Right atrium auricular region (tissue), 2 donors: ENCODE results near the gene SMIM41. TPM values are rescaled to one million over a fixed set of nuclear protein-coding genes. Genes with fewer than 3 reads are reported as not detected.

Experiments used
- DNase-seq: peaks from one replicate; pipeline ENCODE4 v3.0.0-alpha.2; 2019; ENCODE audit warnings: low spot score
- H3K27ac ChIP-seq, 2 donors: fragments of 200-600 bp; sonication (generic); 1 replicate in 1 of 2; 2 replicates in 1 of 2; pipeline ENCODE4 v1.5.1; 2016 to 2019
- H3K27me3 ChIP-seq, 2 donors: fragments of 200-600 bp; sonication (generic); one replicate each; pipeline versions ENCODE4 v1.5.1 to v1.6.0; 2017 to 2019
- H3K36me3 ChIP-seq: fragments of 200-600 bp; sonication (generic); one replicate; pipeline ENCODE4 v1.5.1; 2016
- H3K4me1 ChIP-seq, 2 donors: fragments of 200-600 bp; sonication (generic); one replicate each; pipeline versions ENCODE4 v1.5.1 to v1.6.0; 2017 to 2019
- H3K4me3 ChIP-seq, 2 donors: fragments of 200-600 bp; sonication (generic); 1 replicate in 1 of 2; 2 replicates in 1 of 2; pipeline ENCODE4 v1.5.1; 2017 to 2019; ENCODE audit warnings: mild to moderate bottlenecking in 1 of 2, moderate library complexity in 1 of 2
- H3K9me3 ChIP-seq, 2 donors: fragments of 200-600 bp; sonication (generic); one replicate each; pipeline ENCODE4 v1.5.1; 2019
- CTCF ChIP-seq, 2 donors: fragments of 200-600 bp; sonication (generic); IDR thresholded peaks; one replicate each; pipeline ENCODE4 v1.5.1; 2019; ENCODE audit warnings: antibody characterized with exemption in 2 of 2
- total RNA-seq, 2 donors: library from RNA; depleted of rRNA; stranded (reverse); fragments of >200 nt; gene quantifications; one replicate each; pipeline ENCODE4 v1.1.0, GENCODE V29; 2016

Gene SMIM41
- total RNA-seq, 2 donors from 2014 or later: 0.44 to 3.2 TPM

GRCh38 chr12:52052468-52053186 is 26.9 kb upstream of the SMIM41 start:
- Histone ChIP-seq H3K4me1 (peaks cover 0 to 80% of the 10 kb centered on the region in 2 donors), H3K27ac (peak overlapping the region; percentile 99), H3K4me3 (peak overlapping the region; percentile 65 to 67), H3K27me3 (no peaks in the 10 kb centered on the region), H3K36me3 (peaks cover 44% of the 10 kb centered on the region), H3K9me3 (no peaks in the 10 kb centered on the region)
- DNase-seq: no peak
- TF ChIP-seq CTCF (IDR thresholded peaks at IDR 0.05): no peak

- DNase-seq: no peak
- Histone ChIP-seq H3K27me3 (no peaks in the 10 kb centered on the region), H3K36me3 (peaks cover 54% of the 10 kb centered on the region), H3K4me1 (peaks cover 0 to 75% of the 10 kb centered on the region in 2 donors), H3K4me3 (peak overlapping the region; percentile 65 to 67), H3K9me3 (no peaks in the 10 kb centered on the region), H3K27ac (peak overlapping the region; percentile 99)
- no peak for TF ChIP-seq CTCF (IDR thresholded peaks at IDR 0.05)
Observed at GRCh38 chr12:52053536-52054209, 25.8 kb upstream of the SMIM41 start.

- Histone ChIP-seq H3K27me3 (no peaks in the 10 kb centered on the region), H3K9me3 (no peaks in the 10 kb centered on the region), H3K4me1 (peaks cover 0 to 68% of the 10 kb centered on the region in 2 donors), H3K36me3 (peaks cover 61% of the 10 kb centered on the region), H3K4me3 (peak overlapping the region; percentile 65 to 67), H3K27ac (peak overlapping the region; percentile 99)
- no peak for TF ChIP-seq CTCF (IDR thresholded peaks at IDR 0.05)
- no peak for DNase-seq
Observed at GRCh38 chr12:52054231-52054832, 25.2 kb upstream of the SMIM41 start.

GRCh38 chr12:52054833-52055730 is 24.4 kb upstream of the SMIM41 start:
- Histone ChIP-seq H3K36me3 (peaks cover 66% of the 10 kb centered on the region), H3K9me3 (no peaks in the 10 kb centered on the region), H3K4me1 (peaks cover 0 to 61% of the 10 kb centered on the region in 2 donors)

More at GRCh38 chr12:52054833-52055730, 24.4 kb upstream of the SMIM41 start:
- Histone ChIP-seq H3K27ac (peak overlapping the region; percentile 45 to 99), H3K27me3 (no peaks in the 10 kb centered on the region), H3K4me3 (peak overlapping the region in 1 of 2 donors; percentile 67)
- no peak for TF ChIP-seq CTCF (IDR thresholded peaks at IDR 0.05)
- DNase-seq: no peak
